ENCODE results near the gene NAB1.

NAB1 gene

DNA sequence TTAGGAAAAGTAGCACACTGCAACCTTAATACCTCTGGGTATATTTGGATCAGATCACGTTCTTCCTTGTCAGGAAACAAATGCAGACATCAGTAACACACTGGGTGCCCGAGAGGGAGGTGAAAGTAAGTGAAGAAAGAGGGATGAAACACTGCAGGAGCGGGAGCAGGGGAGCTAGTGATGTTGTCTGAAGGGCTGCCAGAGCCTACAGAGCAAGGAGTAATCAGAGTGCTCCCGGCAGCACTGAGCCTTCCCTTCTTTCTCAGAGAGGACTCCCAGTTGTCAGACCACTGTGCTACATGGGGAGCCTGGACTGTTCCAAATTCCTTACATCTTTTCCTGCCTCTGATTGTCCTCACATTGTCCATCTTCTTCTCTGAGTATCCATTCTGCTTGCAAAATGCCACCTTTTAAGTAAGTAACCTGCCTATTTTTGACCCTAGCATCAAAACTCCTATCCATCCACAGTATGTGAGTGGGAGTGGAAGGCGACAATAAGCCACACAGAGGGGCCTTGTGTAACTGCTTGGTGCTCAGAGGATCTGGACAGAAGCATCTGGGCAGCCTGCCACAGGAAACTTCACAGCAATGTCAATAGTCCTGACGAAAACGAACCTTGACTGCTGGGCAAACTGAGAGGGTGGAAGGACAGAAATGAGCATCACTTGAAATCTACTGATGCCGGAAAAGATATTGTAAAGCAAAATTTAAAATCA is 10.8 kb upstream of the NAB1 start:
- DNase-seq = no peak

DNA sequence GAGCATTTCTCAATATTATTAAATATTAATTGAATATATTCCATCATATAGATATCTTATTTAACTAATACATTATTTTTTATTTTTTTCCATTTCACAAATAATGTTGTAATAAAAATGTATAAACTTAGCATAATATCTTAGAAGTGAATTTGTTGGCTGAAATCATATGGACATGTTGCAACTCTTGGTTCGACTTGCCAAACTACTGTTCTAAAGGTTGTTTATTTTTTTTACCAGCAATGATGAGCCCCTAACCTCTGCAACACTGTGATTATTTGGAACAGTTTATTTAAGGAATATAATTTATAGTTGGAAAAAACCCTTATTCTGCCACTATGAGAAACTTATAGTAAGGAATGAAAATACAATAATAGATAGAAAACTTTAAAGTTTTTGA is 8.8 kb upstream of the NAB1 start:
- no peak for DNase-seq

DNA sequence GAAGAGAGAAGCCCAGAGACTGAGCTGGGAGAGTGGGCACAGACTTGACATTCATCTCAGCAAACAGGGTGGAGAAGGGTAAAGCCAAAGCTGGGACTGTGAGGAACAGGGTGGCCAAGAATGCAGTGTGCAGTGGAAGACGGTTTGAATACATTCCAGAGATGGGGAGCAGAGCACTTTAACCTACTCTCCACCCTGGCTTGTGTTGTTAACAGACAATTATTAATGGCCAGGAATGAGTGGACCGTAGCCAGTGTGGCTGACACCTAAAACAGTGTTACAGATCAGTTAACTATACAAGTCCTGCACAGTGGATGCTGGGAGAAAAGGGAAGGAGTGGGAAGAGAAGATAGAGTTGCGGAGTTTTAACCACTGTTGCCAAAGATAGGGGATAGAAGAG is 7.4 kb upstream of the NAB1 start:
- no peak for DNase-seq

DNA sequence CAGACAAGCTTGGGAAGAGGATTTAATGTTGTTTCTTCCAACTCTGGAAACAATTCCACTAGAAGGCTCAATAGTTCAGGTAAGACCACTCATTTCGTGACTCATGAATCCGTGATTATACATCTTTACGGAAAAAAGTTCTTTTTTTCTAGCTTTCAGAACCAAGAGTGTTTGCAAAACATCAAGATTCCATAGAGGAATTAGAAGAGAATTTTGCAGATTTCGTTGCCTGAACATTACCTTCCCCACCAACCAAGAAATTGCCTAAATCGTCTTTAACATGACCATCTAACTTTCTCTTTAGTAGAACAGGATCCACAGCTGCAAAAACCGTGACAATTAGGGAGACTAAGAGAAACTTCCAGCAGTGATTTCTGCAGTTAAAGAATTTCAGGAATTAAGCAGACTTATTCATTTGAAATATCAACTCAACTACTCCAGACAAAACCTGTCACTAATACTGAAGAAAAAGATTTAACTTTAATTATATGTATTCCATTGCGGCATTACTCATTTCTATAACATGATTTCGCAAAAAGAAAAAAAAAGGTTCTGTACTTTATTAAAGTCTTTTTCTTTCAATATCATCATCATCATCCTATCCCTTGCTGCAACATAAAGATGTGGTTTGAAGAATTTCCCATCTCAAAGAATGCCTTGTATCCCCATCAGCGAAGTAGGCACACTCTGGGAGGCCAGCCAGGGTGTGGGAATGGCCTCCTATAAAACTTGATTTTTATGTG is 1.9 kb upstream of the NAB1 start:
- DNase-seq = no peak

DNA sequence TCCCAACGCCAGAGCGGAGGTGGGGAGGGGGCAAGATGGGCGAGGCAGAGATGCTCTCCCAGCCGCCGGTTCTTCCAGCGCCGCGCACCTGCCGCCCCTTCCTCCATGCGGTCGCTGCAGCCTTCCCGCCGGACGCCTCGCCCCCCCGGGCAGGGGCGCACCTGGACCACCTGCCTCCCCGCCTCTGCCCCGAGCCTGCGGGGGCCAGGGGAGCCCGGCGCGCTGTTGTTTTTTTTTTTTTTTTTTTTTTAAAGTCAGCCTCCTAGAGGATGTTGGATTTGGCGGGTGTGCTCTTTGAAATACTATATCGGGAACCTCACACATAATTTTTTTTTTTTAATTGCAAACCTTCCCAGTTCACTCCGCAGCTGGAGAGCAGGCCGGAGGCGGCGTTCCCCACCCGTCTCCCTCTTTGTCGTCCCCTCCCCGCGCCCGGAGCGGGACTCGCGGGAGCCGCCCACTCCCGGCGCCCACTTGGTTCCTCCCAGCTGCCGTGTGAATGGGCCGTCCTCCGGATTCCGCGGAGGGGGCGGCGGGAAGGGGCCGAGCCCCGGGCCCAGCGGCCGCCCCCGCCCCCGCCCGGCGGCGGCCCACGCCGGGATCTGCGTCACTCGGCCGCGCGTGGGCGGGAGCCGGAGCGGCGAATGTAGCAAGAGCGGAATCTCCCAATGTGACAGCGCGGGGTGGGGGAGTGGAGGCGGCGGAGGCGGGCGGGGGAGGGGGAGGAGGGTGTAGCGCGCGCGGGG is 421 bp upstream of the NAB1 start:
- peak; percentile 84 for DNase-seq

DNA sequence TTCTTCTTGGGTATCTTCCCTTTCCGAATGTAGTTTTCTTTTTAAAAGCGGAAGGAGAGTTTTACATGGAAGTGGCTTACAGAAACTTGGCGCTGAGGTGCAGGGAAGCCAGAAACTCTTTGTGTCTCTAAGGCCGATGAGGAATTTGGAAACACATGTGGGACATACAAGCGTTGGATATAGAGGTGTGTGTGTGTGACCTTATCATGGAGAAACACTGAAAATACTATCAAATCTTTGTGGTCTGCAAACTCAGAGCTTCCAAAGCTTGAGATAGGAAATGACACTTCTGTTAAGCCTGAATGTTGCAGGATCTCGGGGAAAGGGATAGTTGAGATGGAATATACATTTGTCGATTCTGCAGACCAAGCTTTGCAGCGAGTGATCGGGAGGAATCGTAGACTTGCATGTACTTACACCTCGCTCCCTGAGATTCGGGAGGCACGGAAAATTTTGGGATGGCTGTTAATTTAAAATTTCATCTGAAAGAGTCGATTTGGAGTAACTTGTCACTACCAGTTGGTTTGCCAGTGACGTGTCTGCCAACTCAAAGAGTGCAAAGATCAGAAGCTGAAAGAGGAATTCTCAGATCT is 1.0 kb downstream of the NAB1 start:
- no peak for DNase-seq

DNA sequence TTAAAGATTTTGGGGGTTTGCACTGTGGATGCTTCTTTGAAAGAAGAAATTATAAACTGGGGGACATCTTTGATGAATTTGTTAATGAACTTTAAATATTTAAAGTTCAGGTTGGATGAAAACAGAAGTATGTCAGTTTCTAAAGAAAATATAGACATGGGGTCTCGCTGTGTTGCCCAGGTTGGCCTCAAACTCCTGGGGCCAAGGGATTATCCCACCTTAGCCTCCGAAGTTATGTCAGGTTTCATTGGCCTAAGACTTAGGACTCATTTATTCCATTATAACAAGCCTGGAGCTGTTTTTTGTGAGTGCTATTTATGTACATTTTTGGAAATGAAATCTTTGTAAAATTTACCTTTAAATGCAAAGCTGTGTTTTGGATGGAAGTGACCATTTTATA is 2.5 kb downstream of the NAB1 start:
- DNase-seq = no peak

DNA sequence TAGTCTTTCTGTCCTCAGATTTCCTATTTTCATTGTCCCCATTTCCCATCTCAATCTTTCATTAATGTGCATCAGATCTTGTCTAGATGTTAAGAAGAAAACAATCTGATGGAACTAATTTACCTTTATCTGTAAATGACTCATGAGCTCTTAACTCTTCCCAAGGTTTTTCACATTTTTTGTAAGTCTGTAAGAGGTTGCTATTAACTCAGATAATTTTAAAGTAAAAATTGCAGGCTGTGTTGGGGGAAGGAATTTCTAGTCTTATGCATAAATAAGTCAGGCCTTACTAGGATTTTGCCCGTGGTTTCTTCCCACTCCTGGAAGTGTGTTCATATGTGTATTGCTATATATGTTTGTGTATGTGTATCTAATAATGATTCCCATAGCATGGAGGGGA is 4.3 kb downstream of the NAB1 start:
- no peak for DNase-seq

DNA sequence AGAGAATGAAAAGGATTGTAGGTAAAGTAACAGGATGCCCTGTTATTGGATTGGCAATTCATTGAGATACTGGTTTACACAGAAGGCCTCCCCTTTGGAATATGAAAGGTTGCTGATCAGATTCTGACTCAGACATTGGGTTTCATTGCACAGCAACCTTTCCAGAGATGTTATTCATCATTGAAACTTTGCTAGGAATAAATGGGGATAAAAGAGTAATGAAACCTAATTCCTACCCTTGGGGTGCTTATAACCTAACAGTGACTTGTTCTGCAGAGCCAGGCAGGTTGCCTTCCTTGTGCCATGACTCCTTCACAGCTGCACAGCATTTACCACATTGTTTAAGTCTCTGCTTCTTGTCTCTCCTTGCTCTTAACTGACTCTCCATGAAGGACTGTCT is 5.0 kb downstream of the NAB1 start:
- DNase-seq = no peak

DNA sequence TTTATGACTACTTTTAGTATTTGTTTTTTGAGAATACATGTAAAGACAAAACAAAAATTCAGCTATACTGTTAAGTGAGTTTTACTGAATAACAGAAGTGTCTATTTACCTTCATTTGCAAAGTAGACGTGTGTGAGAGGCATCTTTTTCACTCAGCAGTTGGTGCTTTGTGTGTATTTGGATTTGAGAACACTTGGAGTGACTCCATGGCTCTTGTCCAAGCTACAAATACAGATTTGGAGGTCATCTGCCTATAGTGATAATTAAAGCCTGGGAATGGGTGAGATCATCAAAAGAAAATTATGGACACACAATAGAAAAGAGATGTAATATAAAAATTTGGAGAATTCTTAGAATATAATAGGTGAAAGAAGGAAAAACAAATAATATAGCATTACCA is 6.2 kb downstream of the NAB1 start:
- no peak for DNase-seq

DNA sequence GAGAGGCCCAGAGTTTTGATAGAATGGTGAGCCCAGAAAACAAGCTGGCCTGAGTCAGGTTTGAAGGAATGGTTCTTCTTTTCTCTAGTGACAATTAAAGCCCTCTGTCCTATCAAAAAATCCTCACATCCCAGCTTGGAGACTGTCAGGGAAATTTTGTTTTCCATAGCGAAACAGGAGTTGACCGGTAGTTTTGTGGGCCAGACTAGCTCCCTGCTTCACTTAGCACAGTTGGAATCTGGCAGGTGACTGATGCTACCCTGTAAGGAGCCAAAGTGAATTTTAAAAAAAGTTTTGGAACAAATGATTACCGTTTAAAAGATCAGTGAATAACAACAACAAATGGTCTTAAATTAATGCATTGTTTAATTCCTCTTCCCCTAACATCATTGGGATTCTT is 6.7 kb downstream of the NAB1 start:
- DNase-seq = no peak

DNA sequence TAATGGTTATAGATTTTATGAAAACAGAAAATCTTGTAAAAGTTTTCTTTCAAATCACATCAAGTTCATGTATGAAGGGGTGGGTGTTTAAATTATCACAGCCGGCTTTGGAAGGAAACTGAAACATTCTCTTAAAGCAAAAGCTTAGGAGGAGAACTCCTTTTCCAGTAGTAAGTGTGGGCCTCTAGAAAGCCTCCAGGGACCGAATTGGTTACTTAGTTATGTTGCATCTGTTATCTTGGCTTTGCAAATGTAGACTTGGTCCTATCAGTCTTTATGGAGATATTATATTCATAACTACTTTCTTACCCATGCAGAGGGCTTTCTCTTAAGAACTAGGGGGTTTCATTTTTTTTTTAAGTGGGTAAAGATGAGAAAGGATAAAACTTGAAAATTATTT is 7.4 kb downstream of the NAB1 start:
- DNase-seq = no peak

DNA sequence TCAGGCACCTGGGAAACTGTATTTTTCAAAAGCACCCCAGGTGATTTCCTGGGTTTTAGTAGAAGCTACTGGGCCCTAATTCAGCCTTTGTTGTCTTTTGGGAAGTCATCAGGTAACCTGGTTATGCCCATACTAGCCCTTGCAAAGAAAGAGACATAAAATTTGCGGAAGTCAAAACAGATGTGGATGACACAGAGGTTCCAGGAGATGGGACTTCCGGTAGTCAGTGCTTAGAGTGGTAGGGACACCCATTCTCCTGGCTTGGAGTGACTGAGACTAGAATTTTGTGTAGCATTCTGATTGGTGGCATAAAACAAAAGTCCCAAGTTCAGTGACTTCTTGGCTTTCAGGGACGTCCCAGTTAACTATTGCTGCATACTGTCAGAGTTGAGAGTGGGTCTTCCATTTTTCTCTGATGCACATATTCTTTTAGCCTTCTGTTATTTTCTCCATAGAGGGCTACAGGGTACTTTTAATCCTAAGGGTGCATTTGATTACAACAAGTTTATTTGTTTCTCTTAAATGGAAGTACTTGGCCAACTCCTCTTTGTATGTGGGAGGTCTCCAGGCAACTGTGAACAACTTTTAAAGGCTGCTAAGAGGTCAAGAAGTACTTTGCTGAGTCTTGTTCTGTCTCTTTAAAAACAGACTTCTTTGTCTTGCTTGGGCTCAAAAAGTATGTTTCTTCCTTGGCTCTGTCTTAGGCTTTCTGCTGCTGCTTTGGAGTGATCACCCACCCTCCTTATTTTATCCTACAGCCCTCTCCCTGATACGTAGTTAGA is 8.8 kb downstream of the NAB1 start:
- DNase-seq = no peak

DNA sequence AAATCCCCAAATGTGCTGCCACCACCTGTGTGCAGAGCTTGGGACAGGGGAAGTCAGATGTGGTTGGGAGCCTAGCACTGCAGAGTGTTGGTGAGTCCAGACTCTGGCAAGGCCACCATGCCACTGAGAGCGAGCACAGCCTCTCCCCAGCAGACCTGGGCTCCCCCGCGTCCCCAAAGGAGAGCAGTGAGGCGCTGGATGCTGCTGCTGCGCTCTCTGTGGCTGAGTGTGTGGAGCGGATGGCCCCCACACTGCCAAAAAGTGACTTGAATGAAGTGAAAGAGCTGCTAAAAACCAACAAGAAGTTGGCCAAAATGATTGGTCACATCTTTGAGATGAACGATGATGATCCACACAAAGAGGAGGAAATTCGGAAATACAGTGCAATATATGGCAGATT is 10.7 kb downstream of the NAB1 start:
- DNase-seq = no peak

DNA sequence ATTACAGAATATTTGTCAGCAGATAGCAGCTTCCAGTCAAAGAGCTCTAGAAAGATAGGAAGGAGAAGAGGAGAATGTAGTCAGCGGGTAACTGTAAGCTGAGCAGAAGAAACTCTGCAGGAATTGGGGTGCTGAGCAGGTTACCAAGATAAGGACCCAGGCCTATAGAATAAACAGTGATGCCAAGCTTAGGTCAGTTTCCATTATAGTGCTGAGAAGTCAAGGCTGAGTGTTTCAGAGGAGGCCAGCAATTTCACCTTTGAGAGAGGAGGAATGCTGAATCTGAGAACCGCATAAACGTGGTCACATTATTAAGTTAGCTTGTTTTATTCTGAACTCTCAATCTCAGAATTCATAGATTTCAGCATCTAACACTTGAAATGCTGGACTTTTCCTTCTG is 13.9 kb downstream of the NAB1 start:
- no peak for DNase-seq

DNA sequence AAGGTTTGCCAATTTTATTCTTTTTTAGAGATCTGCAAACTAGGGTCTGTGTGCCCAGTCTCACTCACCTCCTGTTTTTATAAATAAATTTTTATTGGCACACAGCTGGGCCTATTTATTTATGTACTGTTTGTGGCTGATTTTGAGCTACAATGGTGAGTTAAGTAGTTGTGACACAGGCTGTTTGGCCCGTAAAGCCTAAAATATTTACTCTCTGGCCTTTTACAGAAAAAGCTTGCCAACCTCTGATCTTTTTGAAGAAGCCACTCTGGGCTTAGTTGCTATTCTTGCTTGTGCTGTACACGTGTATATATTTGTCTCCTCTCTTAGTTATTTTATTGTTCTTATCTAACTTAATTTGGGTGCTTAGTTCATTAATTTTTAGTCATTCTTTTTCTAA is 14.5 kb downstream of the NAB1 start:
- no peak for DNase-seq

DNA sequence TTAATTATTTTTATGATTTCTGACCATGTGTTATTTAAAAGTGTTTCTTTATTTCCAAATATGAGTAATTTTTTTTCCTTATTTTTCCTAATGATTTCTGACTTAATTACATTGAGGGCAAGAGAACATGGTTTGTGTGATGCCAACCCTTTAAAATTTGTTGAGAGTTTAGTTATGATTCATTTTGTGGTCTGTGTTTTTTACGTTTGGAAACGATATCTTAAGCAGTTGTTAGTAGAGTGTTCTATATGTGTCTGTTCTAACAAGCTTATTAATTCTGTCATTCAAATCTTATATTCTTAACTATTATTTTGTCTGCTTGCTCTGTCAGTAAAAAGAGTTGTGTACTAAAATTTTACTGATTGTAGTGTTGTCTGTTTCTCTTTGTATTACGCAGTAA is 15.0 kb downstream of the NAB1 start:
- no peak for DNase-seq

DNA sequence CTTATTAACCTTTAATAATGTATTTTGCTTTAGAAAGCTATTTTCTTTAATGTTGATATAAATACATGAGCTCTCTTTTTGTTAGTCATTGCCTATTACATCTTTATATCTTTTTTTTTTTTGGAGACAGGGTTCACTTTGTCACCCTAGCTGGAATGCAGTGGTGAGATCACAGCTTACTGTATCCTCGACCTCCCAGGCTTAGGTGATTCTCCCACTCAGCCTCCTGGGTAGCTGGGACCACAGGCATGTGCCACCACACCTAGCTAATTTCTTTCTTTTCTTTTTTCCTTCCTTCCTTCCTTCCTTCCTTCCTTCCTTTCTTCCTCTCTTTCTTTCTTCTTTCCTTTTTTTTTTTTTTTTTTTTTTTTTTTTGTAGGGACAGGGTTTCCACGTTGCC is 15.4 kb downstream of the NAB1 start:
- DNase-seq = no peak

DNA sequence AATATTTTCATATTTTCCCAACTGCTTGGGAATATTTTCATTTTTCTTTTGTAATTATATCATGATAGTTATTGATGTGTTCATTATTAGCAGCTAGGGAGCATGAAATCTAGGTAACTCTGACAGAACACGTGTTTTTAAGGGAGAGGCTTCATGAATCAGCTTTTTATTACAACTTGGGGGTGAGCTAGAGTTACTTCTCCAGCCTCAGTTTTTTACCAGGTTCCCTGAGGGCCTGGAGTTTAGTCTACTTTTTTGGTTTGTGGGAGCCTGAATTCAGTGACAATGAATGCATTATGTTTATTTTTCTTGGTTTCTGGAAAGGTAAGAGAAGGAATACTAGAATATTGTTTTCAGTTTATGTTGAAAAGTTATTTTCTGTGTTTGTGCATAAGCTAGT is 18.0 kb downstream of the NAB1 start:
- no peak for DNase-seq

DNA sequence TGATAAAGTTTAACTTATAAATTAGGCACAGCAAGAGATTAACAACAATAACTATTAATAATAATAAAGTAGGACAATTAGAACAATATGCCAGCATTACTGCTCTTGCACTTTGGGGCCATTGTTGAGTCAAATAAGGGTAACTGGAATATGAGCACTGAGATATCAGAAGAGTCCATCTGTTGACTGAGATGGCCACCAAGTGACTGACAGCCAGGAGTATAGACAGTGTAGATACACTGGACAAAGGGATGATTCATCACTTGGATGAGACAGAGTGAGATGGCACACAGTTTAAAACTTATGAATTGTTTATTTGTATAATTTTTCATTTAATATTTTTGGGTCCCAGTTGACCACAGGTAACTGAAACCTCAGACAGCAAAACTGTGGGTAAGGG is 20.0 kb downstream of the NAB1 start:
- DNase-seq = no peak

DNA sequence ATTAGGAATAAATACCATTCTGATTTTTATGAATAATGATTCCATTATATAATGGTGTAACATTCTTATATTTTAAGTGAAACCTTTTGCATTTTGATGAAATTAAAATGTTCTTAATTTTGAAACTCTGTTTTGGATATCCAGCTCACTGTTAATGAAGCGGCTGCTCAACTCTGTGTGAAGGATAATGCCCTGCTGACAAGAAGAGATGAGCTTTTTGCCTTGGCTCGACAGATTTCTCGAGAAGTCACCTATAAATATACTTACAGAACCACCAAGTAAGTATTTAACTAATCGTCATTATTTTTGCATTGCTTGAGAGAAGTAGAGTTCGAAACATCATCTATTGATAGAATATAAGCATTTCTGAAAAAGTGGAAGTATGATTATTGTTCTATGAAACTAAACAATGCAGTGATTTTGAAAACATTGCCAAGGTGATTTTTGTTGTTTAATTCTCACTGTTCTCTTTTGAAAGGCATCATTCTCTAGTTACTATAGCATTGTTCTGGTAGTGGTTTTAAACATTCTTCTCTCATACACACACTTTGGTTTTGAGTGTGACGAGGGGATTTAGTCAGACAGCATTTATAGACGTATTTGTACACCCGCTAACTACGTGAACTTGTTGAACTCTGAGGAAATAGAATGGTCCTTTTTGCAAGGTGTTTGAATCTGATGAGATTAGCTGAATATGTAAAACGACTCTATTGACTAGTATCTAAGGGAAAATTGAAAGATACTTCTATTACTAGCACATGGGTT is 21.5 kb downstream of the NAB1 start:
- no peak for DNase-seq

DNA sequence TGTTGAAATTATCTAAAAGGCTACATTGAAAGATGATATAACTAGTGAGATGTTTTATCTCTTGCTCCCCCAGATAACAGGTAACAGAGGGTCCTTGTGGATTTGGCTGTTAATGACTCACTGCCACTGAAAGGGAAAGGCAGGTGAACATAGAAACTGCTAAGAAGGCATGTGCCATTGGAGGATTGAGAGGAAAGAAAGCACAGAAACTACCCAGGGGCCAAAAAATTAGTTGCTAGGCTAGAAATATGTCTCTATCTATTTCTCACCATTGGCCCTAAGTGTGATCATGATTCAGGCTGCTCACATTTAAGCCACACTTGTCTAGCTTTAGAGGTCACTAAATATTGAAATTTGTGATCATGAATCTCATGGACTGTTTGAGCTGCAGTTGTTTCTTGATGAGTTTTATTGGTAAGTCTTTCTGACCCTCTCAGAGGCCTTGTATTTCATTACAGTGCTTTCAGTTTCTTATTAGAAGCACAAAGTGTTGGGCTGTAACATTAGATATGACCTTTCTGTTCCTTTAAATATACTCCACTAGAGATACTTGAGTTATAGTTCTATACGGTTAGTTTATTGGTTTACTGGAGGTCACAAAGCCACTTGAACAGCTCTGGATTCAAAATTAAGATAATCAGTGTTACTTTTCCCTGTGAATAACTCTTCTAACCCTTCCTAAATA is 26.2 kb downstream of the NAB1 start:
- DNase-seq = no peak

Data from activated naive CD4-positive, alpha-beta T cell treated with anti-CD3 and anti-CD28 coated beads, Interleukin-2, amount 50 U/mL, for 16 hours (primary cell).